Measurements from ENCODE around the gene CCER1.

- TF ChIP-seq CTCF (IDR thresholded peaks at IDR 0.05) (no peak), EZH2 (IDR thresholded peaks at IDR 0.05; ENCODE audit: borderline replicate concordance, insufficient read depth, low read depth, low read length, poor library complexity, severe bottlenecking) (no peak)
Observed at GRCh38 chr12:90910958-90911357, 44.0 kb downstream of the CCER1 start.

All from B cell (primary cell).